HG03520 (cell line): ENCODE data around the gene POLR2E.

ENCODE experiments used
- ATAC-seq: cut with Tn5 transposase; IDR thresholded peaks from one replicate; pipeline ENCODE4 v1.9.1; 2021; ENCODE audit warnings: mild to moderate bottlenecking, moderate library complexity; ENCODE audit not compliant: unreplicated experiment

The POLR2E gene

DNA sequence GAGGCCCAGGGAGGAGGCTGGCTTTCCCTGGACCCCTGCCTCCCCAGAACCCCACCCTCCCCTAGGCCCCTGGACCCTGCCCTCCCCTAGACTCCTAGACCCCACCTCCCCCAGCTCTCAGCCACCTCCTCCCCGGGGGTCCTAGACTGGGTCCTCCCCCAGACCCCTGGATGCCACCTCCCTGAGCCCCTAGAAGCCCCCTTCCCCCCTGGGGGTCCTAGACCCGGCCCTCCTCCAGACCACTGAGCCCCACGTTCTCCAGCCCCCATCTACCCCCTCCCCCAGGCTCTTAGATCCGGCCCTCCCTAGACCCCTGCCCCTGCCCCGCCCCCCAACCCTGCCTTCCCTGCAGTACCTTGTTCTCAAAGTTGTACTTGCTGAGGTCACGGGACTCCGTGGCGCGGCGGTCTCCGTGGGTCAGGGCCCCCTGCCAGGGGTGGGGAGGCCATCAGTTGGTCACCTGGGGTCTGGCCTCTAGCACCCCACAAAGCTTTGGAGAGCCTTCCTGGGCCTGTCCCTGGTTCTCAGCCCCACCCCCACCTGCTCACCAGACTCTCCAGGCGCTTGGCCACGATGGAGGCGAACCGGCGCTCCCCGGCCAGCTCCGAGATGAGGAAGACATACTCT is 16.6 kb upstream of the POLR2E start:
- ATAC-seq, result no peak

DNA sequence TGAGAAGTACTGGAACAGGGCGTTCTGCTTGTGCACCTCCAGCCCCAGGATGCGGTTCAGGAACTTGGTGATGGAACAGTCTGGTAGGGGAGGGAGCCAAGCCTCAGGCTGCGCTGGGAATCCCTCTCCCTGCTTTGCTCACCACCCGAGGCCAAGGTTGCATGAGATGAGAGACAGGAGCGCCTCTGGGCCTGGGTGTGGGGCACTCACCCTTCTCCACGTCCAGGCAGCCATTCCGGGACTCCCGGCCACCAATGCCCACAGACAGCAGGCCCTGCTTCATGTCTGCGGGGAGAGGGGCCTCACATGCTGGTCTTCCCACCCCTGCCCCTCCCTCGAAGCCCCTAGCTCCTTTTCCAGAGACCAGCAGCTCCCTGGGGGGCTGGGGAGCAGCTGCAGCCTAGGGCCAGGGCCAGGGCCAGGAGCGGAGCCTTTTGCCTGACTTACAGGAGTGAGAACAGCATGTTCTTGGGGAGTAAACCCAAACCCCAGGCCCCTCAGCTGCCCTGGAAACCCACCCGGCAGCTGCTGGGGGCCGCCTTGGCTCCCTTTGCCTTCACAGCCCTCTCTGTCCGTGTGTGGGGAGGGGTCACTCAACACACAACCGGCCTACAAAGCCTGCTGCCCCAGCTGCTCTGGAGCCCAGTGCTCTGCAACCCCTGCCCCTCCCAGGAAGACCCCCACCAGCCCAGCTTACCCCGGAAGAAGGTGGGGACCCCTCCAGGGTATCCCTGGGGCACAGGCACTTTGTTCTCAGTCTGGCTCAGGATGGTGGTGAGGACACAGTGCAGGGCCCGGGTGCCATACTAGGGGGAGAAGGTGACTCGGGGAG is 15.8 kb upstream of the POLR2E start:
- ATAC-seq, result no peak

DNA sequence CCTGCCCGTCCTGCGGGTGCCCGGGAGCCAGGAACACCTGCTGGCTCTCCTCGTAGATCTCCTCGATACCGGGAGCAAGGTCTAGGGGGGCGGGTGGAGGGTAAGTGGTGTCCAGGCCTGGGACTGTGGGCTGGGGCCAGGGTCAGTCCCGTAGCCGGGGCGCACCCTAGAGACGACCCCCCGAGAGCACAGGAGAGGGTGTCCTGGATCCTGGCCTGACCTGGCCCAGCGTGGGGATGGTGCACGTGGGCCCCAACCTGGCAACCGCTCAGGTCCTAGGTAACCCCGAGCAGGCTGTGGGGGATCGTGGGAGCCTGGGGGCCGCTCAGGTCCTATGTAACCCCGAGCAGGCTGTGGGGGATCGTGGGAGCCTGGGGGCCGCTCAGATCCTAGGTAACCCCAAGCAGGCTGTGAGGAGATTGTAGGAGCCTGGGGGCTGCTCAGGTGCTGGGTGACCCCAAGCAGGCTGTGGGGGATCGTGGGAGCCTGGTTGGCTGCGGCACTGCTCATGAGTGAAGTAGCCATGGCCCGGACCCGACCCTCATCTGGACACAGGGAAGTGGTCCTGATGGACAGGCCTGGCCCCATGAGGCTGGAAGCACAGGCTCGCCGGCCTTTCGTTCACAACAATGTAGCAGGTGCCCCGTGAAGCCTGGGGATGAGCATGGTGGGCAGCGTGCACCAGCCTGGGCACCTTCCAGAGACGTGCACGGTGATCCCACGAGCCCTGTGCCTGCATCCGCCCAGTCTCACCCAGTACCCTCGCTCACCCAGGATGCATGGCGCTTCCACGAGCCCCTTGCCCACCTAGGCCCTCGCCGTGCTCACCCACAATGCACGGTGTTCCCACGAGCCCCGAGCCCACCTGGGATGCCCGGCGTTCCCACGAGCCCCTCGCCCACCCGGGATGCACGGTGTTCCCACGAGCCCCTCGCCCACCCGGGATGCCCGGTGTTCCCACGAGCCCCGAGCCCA is 14.8 kb upstream of the POLR2E start:
- ATAC-seq, result no peak

- no peak for ATAC-seq
These were observed 13.9 kb upstream of the POLR2E start for GRCh38 chr19:1109032-1109551.

- ATAC-seq, result no peak
These were observed 13.3 kb upstream of the POLR2E start for GRCh38 chr19:1108291-1109031.

- ATAC-seq, result no peak
These were observed 12.6 kb upstream of the POLR2E start for GRCh38 chr19:1107661-1108261.

GRCh38 chr19:1106841-1107660 is 11.9 kb upstream of the POLR2E start:
- no peak for ATAC-seq

DNA sequence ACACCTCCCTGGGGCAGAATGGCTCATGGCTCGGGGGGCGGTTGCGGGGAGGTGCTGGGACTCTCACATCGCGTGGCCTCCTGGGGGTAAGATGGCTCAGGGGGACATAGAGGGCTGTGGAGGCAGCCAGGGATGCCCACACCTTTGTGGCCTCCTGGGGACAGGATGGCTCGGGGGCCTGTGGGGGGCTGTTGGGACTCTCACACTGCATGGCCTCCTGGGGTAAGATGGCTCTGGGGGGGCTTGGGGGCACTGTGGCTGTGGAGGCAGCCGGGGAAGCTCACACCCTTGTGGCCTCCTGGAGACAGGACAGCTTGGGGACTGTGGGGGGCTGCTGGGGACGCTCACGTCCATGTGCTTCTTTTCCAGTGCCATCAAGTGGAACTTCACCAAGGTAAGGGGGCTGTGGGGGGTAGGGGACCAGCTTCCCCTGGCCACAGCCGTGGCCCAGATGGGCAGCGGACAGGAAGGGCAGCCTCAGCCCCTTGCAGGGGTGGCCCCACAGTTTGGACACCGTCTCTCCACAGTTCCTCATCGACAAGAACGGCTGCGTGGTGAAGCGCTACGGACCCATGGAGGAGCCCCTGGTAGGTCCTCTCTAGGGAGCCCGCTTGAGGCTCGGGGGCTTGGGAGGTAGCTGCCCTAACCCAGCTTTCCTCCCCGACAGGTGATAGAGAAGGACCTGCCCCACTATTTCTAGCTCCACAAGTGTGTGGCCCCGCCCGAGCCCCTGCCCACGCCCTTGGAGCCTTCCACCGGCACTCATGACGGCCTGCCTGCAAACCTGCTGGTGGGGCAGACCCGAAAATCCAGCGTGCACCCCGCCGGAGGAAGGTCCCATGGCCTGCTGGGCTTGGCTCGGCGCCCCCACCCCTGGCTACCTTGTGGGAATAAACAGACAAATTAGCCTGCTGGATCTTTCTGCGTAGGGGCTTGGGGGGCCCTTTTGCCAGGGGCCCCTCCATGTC is 11.0 kb upstream of the POLR2E start:
- no peak for ATAC-seq

DNA sequence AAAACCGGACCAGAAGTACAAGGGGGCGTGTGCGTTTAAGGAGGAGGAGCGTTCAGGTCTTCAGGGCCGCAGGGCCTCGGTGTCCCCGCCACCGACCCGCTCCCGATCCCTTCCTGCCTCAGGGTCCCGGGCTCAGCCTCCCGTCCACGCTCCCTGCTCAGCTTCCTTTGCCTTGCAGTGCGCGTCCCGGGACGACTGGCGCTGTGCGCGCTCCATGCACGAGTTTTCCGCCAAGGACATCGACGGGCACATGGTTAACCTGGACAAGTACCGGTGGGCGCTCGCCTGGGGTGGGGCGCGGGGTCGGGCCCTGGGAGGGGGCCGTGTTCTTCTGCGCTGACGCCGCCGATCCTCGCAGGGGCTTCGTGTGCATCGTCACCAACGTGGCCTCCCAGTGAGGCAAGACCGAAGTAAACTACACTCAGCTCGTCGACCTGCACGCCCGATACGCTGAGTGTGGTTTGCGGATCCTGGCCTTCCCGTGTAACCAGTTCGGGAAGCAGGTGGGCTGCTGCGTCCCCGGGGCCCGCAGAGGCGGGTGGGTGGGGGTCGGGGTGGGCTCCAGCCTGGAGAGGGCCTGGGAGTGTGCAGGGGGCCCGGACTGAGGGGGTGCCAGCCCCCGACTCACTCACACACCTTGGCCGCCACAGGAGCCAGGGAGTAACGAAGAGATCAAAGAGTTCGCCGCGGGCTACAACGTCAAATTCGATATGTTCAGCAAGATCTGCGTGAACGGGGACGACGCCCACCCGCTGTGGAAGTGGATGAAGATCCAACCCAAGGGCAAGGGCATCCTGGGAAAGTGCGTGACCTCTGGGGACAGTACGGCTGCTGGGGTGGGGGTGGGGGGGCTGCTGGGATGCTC is 10.1 kb upstream of the POLR2E start:
- ATAC-seq, result no peak

GRCh38 chr19:1104311-1105007 is 9.3 kb upstream of the POLR2E start:
- peak; percentile 26 for ATAC-seq

DNA sequence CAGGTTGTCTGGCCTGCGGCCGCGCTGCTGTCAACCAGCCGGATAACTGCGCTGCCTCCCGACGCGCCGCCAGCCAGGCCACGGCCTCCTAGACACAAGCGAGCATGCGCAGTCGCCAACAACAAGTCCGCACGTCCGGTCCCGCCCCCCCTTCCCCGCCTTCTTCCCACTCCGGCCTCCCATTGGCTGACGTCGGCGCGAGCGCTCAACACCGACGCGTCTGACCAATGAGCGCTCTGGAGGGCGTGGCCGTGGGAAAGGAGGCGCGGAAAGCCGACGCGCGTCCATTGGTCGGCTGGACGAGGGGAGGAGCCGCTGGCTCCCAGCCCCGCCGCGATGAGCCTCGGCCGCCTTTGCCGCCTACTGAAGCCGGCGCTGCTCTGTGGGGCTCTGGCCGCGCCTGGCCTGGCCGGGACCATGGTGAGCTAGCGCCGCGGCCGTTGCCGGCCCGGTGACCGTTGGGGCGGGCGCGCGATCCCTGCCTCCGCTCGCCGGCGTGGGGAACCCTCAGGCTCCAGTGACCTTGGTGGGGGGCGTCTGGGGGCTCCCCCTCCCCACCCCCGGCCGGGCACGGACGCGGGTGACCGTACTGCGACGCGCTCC is 8.6 kb upstream of the POLR2E start, which contains the start of gene GPX4:
GPX4 (plus strand) TSS at position 287 of the 603 bp plus-strand sequence; CDS start at position 337, 50 bp downstream.
- ATAC-seq, result peak; percentile 70

DNA sequence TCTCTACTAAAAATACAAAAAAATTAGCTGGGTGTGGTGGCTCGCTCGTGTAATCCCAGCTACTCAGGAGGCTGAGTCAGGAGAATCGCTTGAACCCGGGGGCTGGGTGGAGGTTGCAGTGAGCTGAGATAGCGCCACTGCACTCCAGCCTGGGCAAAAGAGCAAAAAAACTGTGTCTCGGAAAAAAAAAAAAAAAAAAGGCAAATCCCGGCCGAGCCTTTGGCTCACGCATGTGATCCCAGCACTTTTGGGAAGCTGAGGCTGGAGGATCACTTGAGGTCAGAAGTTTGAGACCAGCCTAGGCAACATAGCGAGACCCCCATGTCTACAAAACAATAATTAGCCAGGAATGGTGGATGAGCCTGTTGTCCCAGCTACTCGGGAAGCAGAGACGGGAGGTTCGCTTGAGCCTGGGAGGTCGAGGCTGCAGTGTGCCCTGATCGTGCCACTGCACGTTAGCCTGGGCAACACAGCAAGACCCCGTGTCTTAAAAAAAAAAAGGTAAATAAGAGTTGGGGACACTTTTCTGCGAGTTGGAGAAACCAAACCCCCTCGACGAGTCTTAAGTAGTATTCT is 8.0 kb upstream of the POLR2E start:
- no peak for ATAC-seq

DNA sequence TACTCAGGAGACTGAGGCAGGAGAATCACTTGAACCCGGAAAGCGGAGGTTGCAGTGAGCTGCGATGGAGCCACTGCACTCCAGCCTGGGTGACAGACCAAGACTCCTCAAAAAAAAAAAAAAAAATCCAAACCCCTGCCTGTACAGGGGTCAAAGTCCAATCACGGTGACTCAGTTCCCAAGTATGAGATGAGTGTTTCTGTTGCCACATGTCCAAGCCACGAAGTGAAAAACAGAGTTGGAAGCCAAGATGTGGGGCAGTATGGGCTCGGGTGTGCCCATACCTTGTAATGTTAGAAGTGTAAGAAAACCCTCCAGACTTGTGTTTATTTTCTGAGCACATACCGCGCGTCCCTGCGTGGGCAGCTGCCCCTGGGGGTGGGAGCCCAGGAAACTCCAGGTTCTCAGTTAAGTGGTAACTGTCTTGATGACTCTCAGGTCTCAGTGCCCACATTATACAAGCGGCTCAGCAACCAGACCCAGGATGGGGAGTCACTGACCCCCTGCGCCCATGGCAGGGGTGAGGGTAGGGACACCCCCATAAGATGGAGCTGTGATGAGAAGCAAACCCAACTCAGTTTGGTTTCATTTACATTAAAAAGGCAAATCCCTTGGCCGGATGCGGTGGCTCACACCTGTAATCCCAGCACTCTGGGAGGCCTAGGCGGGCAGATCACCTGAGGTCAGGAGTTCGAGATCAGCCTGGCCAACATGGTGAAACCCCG is 7.4 kb upstream of the POLR2E start:
- no peak for ATAC-seq

DNA sequence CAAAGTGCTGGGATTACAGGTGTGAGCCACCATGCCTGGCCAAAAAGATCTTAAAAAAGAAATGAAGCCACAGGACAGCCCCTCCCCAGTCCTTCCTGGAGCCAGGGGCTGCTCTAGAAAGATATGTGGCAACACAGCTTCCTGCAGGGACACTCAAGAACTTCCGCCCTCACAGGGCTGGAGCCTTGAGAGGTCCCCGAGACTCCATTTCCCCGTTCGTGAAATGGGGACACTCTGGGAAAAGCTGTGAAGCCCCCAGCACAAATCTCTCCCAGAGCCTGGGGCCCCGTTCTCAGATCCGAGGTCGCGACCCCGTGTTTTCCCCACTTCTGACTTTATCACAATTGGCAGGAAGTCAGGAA is 6.1 kb upstream of the POLR2E start:
- no peak for ATAC-seq
